T-cell (primary cell): ENCODE data around the gene SENP8. TPM values are rescaled to one million over a fixed set of nuclear protein-coding genes. Genes with fewer than 3 reads are reported as not detected.

Experiments
- ATAC-seq, 4 experiments: fragments of 200-7000 bp in 3 of 4; fragments of 150-1000 bp in 1 of 4; cut with Tn5 transposase; replicated peaks in 1 of 4; 1 replicate in 3 of 4; 2 replicates in 1 of 4; pipeline ENCODE4 v1.10.0; 2021; ENCODE audit warnings: moderate library complexity in 3 of 4, mild to moderate bottlenecking in 2 of 4, moderate number of reproducible peaks in 1 of 4
- CTCF ChIA-PET, 2 donors: fragments of 300-600 bp; sonication (Branson Sonifier 250); formaldehyde crosslinking; loops; one replicate each; lab custom pipeline; 2022; ENCODE audit warnings: antibody characterized with exemption in 2 of 2; lab: Charles Lee
- POLR2A ChIA-PET, 2 donors: fragments of 300-600 bp; sonication (Branson Sonifier 250); formaldehyde crosslinking; loops; one replicate each; lab custom pipeline; 2022; ENCODE audit warnings: antibody characterized with exemption in 2 of 2; lab: Charles Lee
- DNase-seq, 35 experiments: peaks; one replicate each; pipeline versions ENCODE4 v3.0.0 to v3.0.0-alpha.2; 2013 to 2023
- H3K27ac ChIP-seq: one replicate; pipeline ENCODE4 v1.5.1; 2013; ENCODE audit warnings: low read length
- H3K27me3 ChIP-seq, 2 experiments: replicated peaks in 1 of 2; 1 replicate in 1 of 2; 2 replicates in 1 of 2; pipeline versions ENCODE4 v1.6.1 to v1.7.0; 2013; ENCODE audit warnings: low read length in 1 of 2, mixed read lengths in 1 of 2; ENCODE audit not compliant: control insufficient read depth in 2 of 2, insufficient read depth in 2 of 2; ENCODE audit errors: extremely low read depth in 1 of 2
- H3K36me3 ChIP-seq, 2 donors: 1 replicate in 1 of 2; 2 replicates in 1 of 2; pipeline versions ENCODE4 v1.6.1 to v1.7.0; 2013; ENCODE audit warnings: low read length in 1 of 2; ENCODE audit not compliant: control insufficient read depth in 2 of 2, insufficient read depth in 1 of 2; ENCODE audit errors: extremely low read depth in 1 of 2
- H3K4me1 ChIP-seq, 2 experiments: 1 replicate in 1 of 2; 2 replicates in 1 of 2; pipeline versions ENCODE4 v1.6.1 to v1.7.0; 2013; ENCODE audit warnings: low read length in 2 of 2, mixed read lengths in 1 of 2; ENCODE audit not compliant: insufficient read depth in 2 of 2, control insufficient read depth in 1 of 2; ENCODE audit errors: extremely low read depth in 1 of 2
- H3K4me3 ChIP-seq, 2 donors: 1 replicate in 1 of 2; 2 replicates in 1 of 2; pipeline versions ENCODE4 v1.5.1 to v1.7.0; 2013; ENCODE audit warnings: mild to moderate bottlenecking in 2 of 2, low read length in 1 of 2, moderate library complexity in 1 of 2; ENCODE audit not compliant: control insufficient read depth in 1 of 2; ENCODE audit errors: extremely low read depth in 1 of 2
- H3K9me3 ChIP-seq: 2 replicates; pipeline ENCODE4 v1.7.0; 2013
- H3K27ac Mint-ChIP-seq, 2 donors: one replicate each; pipeline ENCODE4 v1.8.0; 2020 to 2021; ENCODE audit warnings: mild to moderate bottlenecking in 2 of 2, mixed read lengths in 2 of 2
- H3K27me3 Mint-ChIP-seq, 2 donors: one replicate each; pipeline ENCODE4 v1.8.0; 2021 to 2022; ENCODE audit warnings: mixed read lengths in 2 of 2
- H3K36me3 Mint-ChIP-seq: one replicate; pipeline ENCODE4 v1.8.0; 2021; ENCODE audit warnings: mixed read lengths
- H3K4me1 Mint-ChIP-seq, 3 donors: one replicate each; pipeline ENCODE4 v1.8.0; 2020 to 2022; ENCODE audit warnings: mixed read lengths in 3 of 3, mild to moderate bottlenecking in 1 of 3
- H3K4me3 Mint-ChIP-seq, 3 donors: one replicate each; pipeline ENCODE4 v1.8.0; 2020 to 2022; ENCODE audit warnings: mild to moderate bottlenecking in 3 of 3, mixed read lengths in 3 of 3, moderate library complexity in 3 of 3
- H3K9me3 Mint-ChIP-seq, 3 donors: one replicate each; pipeline ENCODE4 v1.8.0; 2020 to 2022; ENCODE audit warnings: mixed read lengths in 3 of 3
- WGBS: methylation state at CpG from one replicate; pipeline ENCODE4 v1.1.5; 2013; ENCODE audit warnings: missing lambda C conversion rate; ENCODE audit not compliant: insufficient coverage; 5-methylcytosine and 5-hydroxymethylcytosine counted together
- total RNA-seq, 35 experiments: library from RNA in 6 of 35; stranded (reverse) in 6 of 35; fragments of 120-200 nt in 1 of 35; gene quantifications; one replicate each; pipeline versions ENCODE4 v1.2.1 to v1.2.4 and lab custom pipeline; 2013 to 2026

SENP8 gene
- total RNA-seq, 5 donors from 2014 or later (not counting 1 experiment from before 2014, with no cell fraction given), result 0.40 to 1.9 (median 1.3) TPM

GRCh38 chr15:72124218-72124617 lies 6.0 kb downstream of the SENP8 start:
- Mint-ChIP-seq H3K4me1 (peaks cover 3 to 4% (median 3%) of the 10 kb centered on the region in 3 donors), H3K27ac (no peak overlapping the region), H3K27me3 (no peaks in the 10 kb centered on the region), H3K4me3 (no peak overlapping the region), H3K9me3 (no peaks in the 10 kb centered on the region), H3K36me3 (no peaks in the 10 kb centered on the region)
- ATAC-seq (no peak), DNase-seq (no peak)
- Histone ChIP-seq H3K27me3 (no peaks in the 10 kb centered on the region), H3K27ac (no peak overlapping the region), H3K9me3 (no peaks in the 10 kb centered on the region), H3K36me3 (no peaks in the 10 kb centered on the region), H3K4me3 (no peak overlapping the region), H3K4me1 (no peaks in the 10 kb centered on the region)
- ChIA-PET CTCF (interaction anchor here in 1 of 2 donors (0.6 kb wide), 1 partner anchor 563 kb away, joined by 3 read pairs; no protein-coding TSS in a partner anchor), POLR2A (no interaction called here)
- WGBS, result no CpG with 5 or more reads among the region's 1 CpG

GRCh38 chr15:72127724-72128322 lies 9.6 kb downstream of the SENP8 start:
- no peaks in the 10 kb centered on the region for H3K36me3 Mint-ChIP-seq
- Histone ChIP-seq H3K9me3 (no peaks in the 10 kb centered on the region), H3K27me3 (no peaks in the 10 kb centered on the region), H3K27ac (no peak overlapping the region), H3K36me3 (no peaks in the 10 kb centered on the region), H3K4me1 (no peaks in the 10 kb centered on the region), H3K4me3 (no peak overlapping the region)
- H3K27ac Mint-ChIP-seq, result no peak overlapping the region
- ChIA-PET POLR2A (no interaction called here), CTCF (interaction anchor here (0.5 to 0.6 kb wide), 2 partner anchors 124 to 183 kb away, joined by 3 read pairs; no protein-coding TSS in a partner anchor)
- no CpG with 5 or more reads among the region's 2 CpGs for WGBS
- DNase-seq, result no peak
- ATAC-seq, result no peak
- no peaks in the 10 kb centered on the region for H3K4me1 Mint-ChIP-seq
- no peaks in the 10 kb centered on the region for H3K9me3 Mint-ChIP-seq
- H3K4me3 Mint-ChIP-seq, result no peak overlapping the region
- H3K27me3 Mint-ChIP-seq, result no peaks in the 10 kb centered on the region

GRCh38 chr15:72128359-72128758 lies 10.2 kb downstream of the SENP8 start:
- H3K4me1 Mint-ChIP-seq, result no peaks in the 10 kb centered on the region

GRCh38 chr15:72130272-72130671 lies 12.1 kb downstream of the SENP8 start:
- H3K36me3 Mint-ChIP-seq, result no peaks in the 10 kb centered on the region
- ChIA-PET CTCF (no interaction called here), POLR2A (interaction anchor here in 1 of 2 donors (0.5 kb wide), 1 partner anchor 553 kb away, joined by 4 read pairs; no protein-coding TSS in a partner anchor)
- no peak overlapping the region for H3K27ac Mint-ChIP-seq
- peaks cover 0 to 5% of the 10 kb centered on the region in 2 donors for H3K27me3 Mint-ChIP-seq
- Histone ChIP-seq H3K4me1 (no peaks in the 10 kb centered on the region), H3K9me3 (no peaks in the 10 kb centered on the region), H3K27me3 (peaks cover 0 to 2% of the 10 kb centered on the region in 2 experiments), H3K27ac (no peak overlapping the region), H3K36me3 (no peaks in the 10 kb centered on the region), H3K4me3 (no peak overlapping the region)
- ATAC-seq (no peak), DNase-seq (no peak)
- H3K4me1 Mint-ChIP-seq, result no peaks in the 10 kb centered on the region
- no CpG with 5 or more reads among the region's 4 CpGs for WGBS
- no peaks in the 10 kb centered on the region for H3K9me3 Mint-ChIP-seq
- no peak overlapping the region for H3K4me3 Mint-ChIP-seq

More at GRCh38 chr15:72128359-72128758, 10.2 kb downstream of the SENP8 start:
- Mint-ChIP-seq H3K36me3 (no peaks in the 10 kb centered on the region), H3K27ac (no peak overlapping the region), H3K4me3 (no peak overlapping the region), H3K27me3 (peaks cover 0 to 3% of the 10 kb centered on the region in 2 donors), H3K9me3 (no peaks in the 10 kb centered on the region)
- Histone ChIP-seq H3K27ac (no peak overlapping the region), H3K27me3 (no peaks in the 10 kb centered on the region), H3K36me3 (no peaks in the 10 kb centered on the region), H3K9me3 (no peaks in the 10 kb centered on the region), H3K4me3 (no peak overlapping the region), H3K4me1 (no peaks in the 10 kb centered on the region)
- ChIA-PET CTCF (interaction anchor here in 1 of 2 donors (0.5 kb wide), 1 partner anchor 125 kb away, joined by 3 read pairs; no protein-coding TSS in a partner anchor), POLR2A (no interaction called here)
- DNase-seq, result no peak
- ATAC-seq, result no peak

GRCh38 chr15:72131922-72132321 lies 13.7 kb downstream of the SENP8 start:
- Mint-ChIP-seq H3K9me3 (no peaks in the 10 kb centered on the region), H3K27ac (no peak overlapping the region), H3K4me3 (no peak overlapping the region), H3K36me3 (no peaks in the 10 kb centered on the region), H3K27me3 (peaks cover 0 to 5% of the 10 kb centered on the region in 2 donors), H3K4me1 (no peaks in the 10 kb centered on the region)
- Histone ChIP-seq H3K9me3 (no peaks in the 10 kb centered on the region), H3K27ac (no peak overlapping the region), H3K4me3 (no peak overlapping the region), H3K27me3 (peaks cover 0 to 2% of the 10 kb centered on the region in 2 experiments), H3K4me1 (no peaks in the 10 kb centered on the region), H3K36me3 (no peaks in the 10 kb centered on the region)
- DNase-seq (no peak), ATAC-seq (no peak)
- WGBS, result no CpG with 5 or more reads among the region's 3 CpGs
- CTCF ChIA-PET, result no interaction called here
- POLR2A ChIA-PET, result no interaction called here

GRCh38 chr15:72133211-72133610 lies 15.0 kb downstream of the SENP8 start:
- DNase-seq, result no peak
- no peaks in the 10 kb centered on the region for H3K36me3 ChIP-seq
- H3K9me3 Mint-ChIP-seq, result no peaks in the 10 kb centered on the region
- no peaks in the 10 kb centered on the region for H3K36me3 Mint-ChIP-seq
- H3K27ac Mint-ChIP-seq, result no peak overlapping the region
- no peak overlapping the region for H3K4me3 Mint-ChIP-seq
- no peak overlapping the region for H3K4me3 ChIP-seq
- 92% methylated on average over 1 of the region's 1 CpG for WGBS
- peaks cover 0 to 2% of the 10 kb centered on the region in 2 experiments for H3K27me3 ChIP-seq
- no peaks in the 10 kb centered on the region for H3K4me1 ChIP-seq
- H3K27me3 Mint-ChIP-seq, result peaks cover 0 to 5% of the 10 kb centered on the region in 2 donors
- ATAC-seq, result no peak
- no peaks in the 10 kb centered on the region for H3K4me1 Mint-ChIP-seq
- POLR2A ChIA-PET, result no interaction called here
- CTCF ChIA-PET, result no interaction called here
- H3K27ac ChIP-seq, result no peak overlapping the region
- H3K9me3 ChIP-seq, result no peaks in the 10 kb centered on the region
